PC-3 (cell line): ENCODE data around the gene TBX3. TPM values are rescaled to one million over a fixed set of nuclear protein-coding genes. Genes with fewer than 3 reads are reported as not detected.
A peak's percentile ranks its signal among the peaks of the same experiment; 100 is the strongest.

Experiments
- ATAC-seq: fragments of 200-7000 bp; cut with Tn5 transposase; 2 replicates; pipeline ENCODE4 v1.9.1; 2020; ENCODE audit warnings: mild to moderate bottlenecking, moderate library complexity
- BruUV-seq: library from RNA; stranded (reverse); fragments of 400-500 nt; replicated peaks from 2 replicates; lab custom pipeline; 2021; lab: Mats Ljungman, UMichigan
- CTCF ChIA-PET: fragments of 300-600 bp; sonication (Branson Sonifier 250); formaldehyde crosslinking; loops from one replicate; lab custom pipeline; 2022; ENCODE audit warnings: antibody characterized with exemption; lab: Charles Lee
- POLR2A ChIA-PET: fragments of 300-600 bp; sonication (Branson Sonifier 250); formaldehyde crosslinking; loops from one replicate; lab custom pipeline; 2022; ENCODE audit warnings: antibody characterized with exemption; ENCODE audit not compliant: unreplicated experiment; lab: Charles Lee
- DNase-seq: peaks from one replicate; pipeline ENCODE4 v3.0.0-alpha.2; 2015
- H2AFZ ChIP-seq: fragments of 300-600 bp; sonication (generic); 2 replicates; pipeline ENCODE4 v1.6.0; 2016; ENCODE audit warnings: antibody characterized with exemption, low read length
- H3F3A ChIP-seq: fragments of 300-600 bp; sonication (generic); one replicate; pipeline ENCODE4 v1.6.0; 2017; ENCODE audit warnings: antibody characterized with exemption, low read length, control low read depth, mild to moderate bottlenecking; ENCODE audit not compliant: unreplicated experiment
- H3K27ac ChIP-seq: fragments of 300-600 bp; sonication (generic); 2 replicates; pipeline ENCODE4 v1.5.1; 2016; ENCODE audit warnings: mild to moderate bottlenecking, low read length
- H3K27me3 ChIP-seq: fragments of 300-600 bp; sonication (generic); 2 replicates; pipeline ENCODE4 v1.6.1; 2016; ENCODE audit warnings: low read length, mixed read lengths
- H3K36me3 ChIP-seq: fragments of 300-600 bp; sonication (generic); 2 replicates; pipeline ENCODE4 v1.6.1; 2016; ENCODE audit warnings: low read depth, mixed run types, low read length, mixed read lengths
- H3K4me1 ChIP-seq: fragments of 300-600 bp; sonication (generic); 2 replicates; pipeline ENCODE4 v1.5.1; 2016; ENCODE audit warnings: low read length; ENCODE audit not compliant: insufficient read depth
- H3K4me2 ChIP-seq: fragments of 300-600 bp; sonication (generic); 2 replicates; pipeline ENCODE4 v1.6.0; 2016; ENCODE audit warnings: low read length
- H3K4me3 ChIP-seq: fragments of 300-600 bp; sonication (generic); 2 replicates; pipeline ENCODE4 v1.5.1; 2016; ENCODE audit warnings: mild to moderate bottlenecking, low read length, mixed read lengths
- H3K79me2 ChIP-seq: fragments of 300-600 bp; sonication (generic); 2 replicates; pipeline ENCODE4 v1.6.1; 2017; ENCODE audit warnings: low read length, mixed read lengths
- H3K9ac ChIP-seq: fragments of 300-600 bp; sonication (generic); 2 replicates; pipeline ENCODE4 v1.6.0; 2016; ENCODE audit warnings: mild to moderate bottlenecking, low read length
- H3K9me2 ChIP-seq: fragments of 300-600 bp; sonication (generic); replicated peaks from 2 replicates; pipeline ENCODE4 v1.6.1; 2016; ENCODE audit warnings: mixed run types, low read length, mixed read lengths
- H3K9me3 ChIP-seq: fragments of 300-600 bp; sonication (generic); 2 replicates; pipeline ENCODE4 v1.6.1; 2016; ENCODE audit warnings: low read length, mixed read lengths
- H4K20me1 ChIP-seq: fragments of 300-600 bp; sonication (generic); 2 replicates; pipeline ENCODE4 v1.6.1; 2016; ENCODE audit warnings: low read length, mixed read lengths
- EZH2 ChIP-seq: fragments of 300-600 bp; sonication (generic); IDR thresholded peaks from one replicate; pipeline ENCODE4 v1.6.1; 2017; ENCODE audit warnings: antibody characterized with exemption, mild to moderate bottlenecking, low read length; ENCODE audit not compliant: unreplicated experiment
- EZH2phosphoT487 ChIP-seq: fragments of 300-600 bp; sonication (generic); IDR thresholded peaks from 2 replicates; pipeline ENCODE4 v1.6.1; 2018; ENCODE audit warnings: mild to moderate bottlenecking, antibody characterized with exemption, low read length, borderline replicate concordance
- intact Hi-C: fragments of 100-400 bp; cut with micrococcal nuclease; formaldehyde crosslinking; loops from 2 replicates; pipeline ENCODE4 v1.9.0; 2023
- total RNA-seq: library from RNA; depleted of rRNA; stranded (reverse); fragments of >200 nt; gene quantifications from 2 replicates; pipeline ENCODE4 v1.2.3, GENCODE V29; 2014
- TF ChIP-seq, protein P1 (sequence below): fragments of 300-600 bp; sonication (generic); conservative IDR thresholded peaks from 2 replicates; pipeline ENCODE4 v1.5.1; 2017; ENCODE audit warnings: antibody characterized with exemption, low read depth, mild to moderate bottlenecking, low read length

The TBX3 gene
- total RNA-seq, 1 experiment from 2014 or later = 89.4 TPM

DNA sequence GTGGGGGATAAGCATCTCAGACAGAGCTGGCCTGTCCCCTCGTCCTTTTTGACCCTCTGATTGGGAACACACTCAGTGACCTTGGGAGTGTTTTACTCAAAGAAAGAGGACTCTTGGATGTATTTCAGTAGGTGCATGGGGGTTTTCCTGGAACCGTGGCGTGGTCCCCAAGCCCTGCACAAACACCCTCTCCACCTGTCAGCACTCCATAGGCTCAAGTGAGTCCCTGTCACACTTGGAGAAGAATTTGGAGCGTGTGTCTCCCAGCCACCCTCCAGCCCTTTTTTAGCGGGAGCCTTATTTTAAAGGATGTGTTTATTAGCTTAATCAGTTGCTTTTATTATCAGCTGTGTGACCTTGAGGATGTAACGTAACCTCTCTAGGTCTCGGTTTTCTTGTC lies 37.3 kb upstream of the TBX3 start:
- ChIA-PET CTCF (no interaction called here), POLR2A (no interaction called here)
- H3K36me3 ChIP-seq = no peaks in the 10 kb centered on the region
- H3F3A ChIP-seq = no peaks in the 10 kb centered on the region
- no TSS peak for BruUV-seq
- TF ChIP-seq, protein P1, sequence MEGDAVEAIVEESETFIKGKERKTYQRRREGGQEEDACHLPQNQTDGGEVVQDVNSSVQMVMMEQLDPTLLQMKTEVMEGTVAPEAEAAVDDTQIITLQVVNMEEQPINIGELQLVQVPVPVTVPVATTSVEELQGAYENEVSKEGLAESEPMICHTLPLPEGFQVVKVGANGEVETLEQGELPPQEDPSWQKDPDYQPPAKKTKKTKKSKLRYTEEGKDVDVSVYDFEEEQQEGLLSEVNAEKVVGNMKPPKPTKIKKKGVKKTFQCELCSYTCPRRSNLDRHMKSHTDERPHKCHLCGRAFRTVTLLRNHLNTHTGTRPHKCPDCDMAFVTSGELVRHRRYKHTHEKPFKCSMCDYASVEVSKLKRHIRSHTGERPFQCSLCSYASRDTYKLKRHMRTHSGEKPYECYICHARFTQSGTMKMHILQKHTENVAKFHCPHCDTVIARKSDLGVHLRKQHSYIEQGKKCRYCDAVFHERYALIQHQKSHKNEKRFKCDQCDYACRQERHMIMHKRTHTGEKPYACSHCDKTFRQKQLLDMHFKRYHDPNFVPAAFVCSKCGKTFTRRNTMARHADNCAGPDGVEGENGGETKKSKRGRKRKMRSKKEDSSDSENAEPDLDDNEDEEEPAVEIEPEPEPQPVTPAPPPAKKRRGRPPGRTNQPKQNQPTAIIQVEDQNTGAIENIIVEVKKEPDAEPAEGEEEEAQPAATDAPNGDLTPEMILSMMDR = no peak
- TF ChIP-seq EZH2 = no peak
- no peak for TF ChIP-seq EZH2phosphoT487
- H3K79me2 ChIP-seq = no peaks in the 10 kb centered on the region
- intact Hi-C loops = no loop called here
- no peak overlapping the region for H3K27ac ChIP-seq
- no peaks in the 10 kb centered on the region for H3K9me3 ChIP-seq
- H4K20me1 ChIP-seq = no peaks in the 10 kb centered on the region
- H2AFZ ChIP-seq = no peak overlapping the region
- H3K4me2 ChIP-seq = no peak overlapping the region
- ATAC-seq = no peak
- H3K27me3 ChIP-seq = no peaks in the 10 kb centered on the region
- H3K4me3 ChIP-seq = no peak overlapping the region
- no peak for DNase-seq
- no peaks in the 10 kb centered on the region for H3K9me2 ChIP-seq
- H3K9ac ChIP-seq = no peak overlapping the region
- H3K4me1 ChIP-seq = no peaks in the 10 kb centered on the region

DNA sequence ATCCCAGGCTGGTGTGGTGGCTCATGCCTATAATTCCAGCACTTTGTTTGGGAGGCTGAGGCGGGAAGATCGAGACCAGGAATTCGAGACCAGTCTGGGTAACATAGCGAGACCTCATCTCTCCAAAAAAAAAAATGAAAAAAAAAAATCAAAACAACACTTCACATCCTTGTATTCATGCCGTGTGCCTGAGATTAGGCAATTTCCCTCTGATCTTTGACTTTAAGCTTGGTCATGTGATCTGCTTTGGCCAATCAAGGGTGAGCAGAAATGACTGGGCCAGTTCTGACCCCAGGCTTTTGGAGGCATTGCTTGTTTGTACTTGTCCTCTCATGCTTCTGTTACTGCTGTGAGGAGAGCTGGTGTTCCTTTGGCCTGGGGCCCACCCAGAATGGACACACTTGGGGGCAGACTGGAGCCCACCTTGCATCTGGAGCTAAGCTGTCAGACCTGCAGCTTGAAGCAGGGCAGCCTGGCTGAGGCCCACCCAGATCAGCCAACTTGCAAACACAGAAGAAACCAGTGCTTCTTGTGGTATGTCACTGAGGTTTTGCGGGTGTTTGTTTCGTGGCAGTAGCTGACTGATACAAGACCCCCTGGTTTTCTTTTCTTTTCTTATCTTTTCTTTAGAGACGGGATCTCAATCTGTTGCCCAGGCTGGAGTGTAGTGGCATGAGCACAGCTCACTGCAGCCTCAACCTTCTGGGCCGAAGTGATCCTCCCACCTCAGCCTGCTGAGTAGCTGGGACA lies 29.7 kb upstream of the TBX3 start:
- H3K4me1 ChIP-seq = peaks cover 12% of the 10 kb centered on the region
- TF ChIP-seq EZH2 = no peak
- no peak for TF ChIP-seq EZH2phosphoT487
- TF ChIP-seq, protein P1 = no peak
- H3K27me3 ChIP-seq = no peaks in the 10 kb centered on the region
- no peaks in the 10 kb centered on the region for H3F3A ChIP-seq
- intact Hi-C loops = no loop called here
- no peak overlapping the region for H3K9ac ChIP-seq
- H3K9me2 ChIP-seq = no peaks in the 10 kb centered on the region
- no peak for DNase-seq
- H3K4me2 ChIP-seq = no peak overlapping the region
- no peak for ATAC-seq
- no peaks in the 10 kb centered on the region for H3K9me3 ChIP-seq
- H3K27ac ChIP-seq = no peak overlapping the region
- H3K79me2 ChIP-seq = no peaks in the 10 kb centered on the region
- no peak overlapping the region for H3K4me3 ChIP-seq
- ChIA-PET POLR2A (no interaction called here), CTCF (no interaction called here)
- BruUV-seq = no TSS peak
- H2AFZ ChIP-seq = no peak overlapping the region
- no peaks in the 10 kb centered on the region for H3K36me3 ChIP-seq
- H4K20me1 ChIP-seq = no peaks in the 10 kb centered on the region

DNA sequence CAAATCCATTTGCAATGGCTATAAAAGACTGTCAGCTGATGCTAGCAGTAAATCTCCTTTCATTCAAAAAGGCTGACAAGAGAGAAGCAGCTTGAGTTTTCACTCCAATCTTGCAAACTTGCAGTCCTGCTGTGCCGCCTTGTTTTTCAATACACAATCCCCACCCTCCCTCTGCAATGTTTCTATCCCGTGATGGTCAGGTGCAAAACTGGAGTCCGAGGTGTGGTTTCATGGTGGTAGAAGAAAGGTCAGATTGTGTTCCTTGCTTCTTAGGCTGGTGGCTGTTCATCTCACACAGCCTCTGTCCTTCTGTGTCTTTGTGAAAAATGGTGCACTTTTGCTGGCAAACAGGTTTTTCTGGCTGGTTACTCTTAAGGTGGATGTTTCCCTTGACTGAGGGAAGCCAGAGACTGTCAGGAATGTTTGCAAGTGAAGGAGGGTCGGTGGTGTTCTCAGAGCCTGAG lies 27.7 kb upstream of the TBX3 start:
- peak; percentile 43; the same call in 1 of the 2 replicates for ATAC-seq
- H3K4me2 ChIP-seq = no peak overlapping the region
- no peak overlapping the region for H3K4me3 ChIP-seq
- ChIA-PET POLR2A (interaction anchor here (0.6 kb wide), 1 partner anchor 28 kb away, joined by 7 read pairs; the partner anchor contains the start of gene TBX3), CTCF (no interaction called here)
- H3K27me3 ChIP-seq = no peaks in the 10 kb centered on the region
- peak overlapping the region; percentile 41 for H2AFZ ChIP-seq
- peaks cover 12% of the 10 kb centered on the region for H3K4me1 ChIP-seq
- H3K27ac ChIP-seq = no peak overlapping the region
- H3K9me2 ChIP-seq = no peaks in the 10 kb centered on the region
- no peaks in the 10 kb centered on the region for H3K79me2 ChIP-seq
- peak; percentile 70 for DNase-seq
- TF ChIP-seq, protein P1 = no peak
- no peak for TF ChIP-seq EZH2
- no peak for TF ChIP-seq EZH2phosphoT487
- no peaks in the 10 kb centered on the region for H3F3A ChIP-seq
- H3K9me3 ChIP-seq = no peaks in the 10 kb centered on the region
- intact Hi-C loops = no loop called here
- no peaks in the 10 kb centered on the region for H4K20me1 ChIP-seq
- no peaks in the 10 kb centered on the region for H3K36me3 ChIP-seq
- no TSS peak for BruUV-seq
- H3K9ac ChIP-seq = no peak overlapping the region
